PC-3 (cell line): ENCODE measurements around the gene NECAP2.
"Not testable (repeated sequence)": the region's sequence is repeated elsewhere in the genome, so short reads cannot be mapped to it uniquely, and the experiment has no call there.

ENCODE experiments used
- EZH2 ChIP-seq: fragments of 300-600 bp; sonication (generic); IDR thresholded peaks from one replicate; pipeline ENCODE4 v1.6.1; 2017; ENCODE audit warnings: antibody characterized with exemption, mild to moderate bottlenecking, low read length; ENCODE audit not compliant: unreplicated experiment
- TF ChIP-seq, protein P1 (sequence below): fragments of 300-600 bp; sonication (generic); conservative IDR thresholded peaks from 2 replicates; pipeline ENCODE4 v1.5.1; 2017; ENCODE audit warnings: antibody characterized with exemption, low read depth, mild to moderate bottlenecking, low read length

DNA sequence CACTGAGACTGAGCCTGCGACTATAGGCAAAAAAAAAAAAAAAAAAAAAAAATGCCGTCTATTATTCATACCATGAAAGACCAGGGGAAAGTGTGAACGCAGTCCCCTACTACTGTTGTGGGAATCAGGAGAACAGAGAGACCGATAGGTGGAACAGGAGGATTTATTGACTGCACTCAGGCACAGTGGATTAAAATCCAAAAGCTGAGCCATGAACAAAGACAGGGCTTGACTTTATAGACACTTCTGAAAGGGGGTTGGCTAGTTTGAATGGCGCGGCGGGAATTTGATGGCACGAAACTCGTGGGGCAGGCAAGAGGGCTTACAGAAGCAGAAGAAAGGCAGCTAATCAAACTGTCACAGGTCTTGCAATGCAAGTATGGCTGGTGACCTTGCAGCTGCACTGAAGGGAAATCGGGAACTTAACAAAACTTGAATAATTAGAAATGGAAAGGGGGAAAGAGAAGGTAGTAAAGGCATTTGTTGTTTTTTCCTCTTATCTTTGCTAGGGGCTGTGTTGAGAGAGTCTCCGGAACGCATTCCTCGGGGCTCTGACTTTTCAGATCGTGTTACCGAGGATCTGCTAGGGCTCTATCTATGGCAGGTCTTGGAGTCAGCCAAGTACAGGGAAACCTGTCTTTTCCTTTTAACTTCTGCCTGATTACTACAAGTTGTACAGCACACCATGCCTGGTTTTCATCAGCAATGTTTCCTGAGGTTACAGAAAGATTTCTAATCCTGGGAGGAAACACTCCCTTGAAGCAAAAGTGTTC lies 66.0 kb downstream of the NECAP2 start:
- TF ChIP-seq, protein P1, sequence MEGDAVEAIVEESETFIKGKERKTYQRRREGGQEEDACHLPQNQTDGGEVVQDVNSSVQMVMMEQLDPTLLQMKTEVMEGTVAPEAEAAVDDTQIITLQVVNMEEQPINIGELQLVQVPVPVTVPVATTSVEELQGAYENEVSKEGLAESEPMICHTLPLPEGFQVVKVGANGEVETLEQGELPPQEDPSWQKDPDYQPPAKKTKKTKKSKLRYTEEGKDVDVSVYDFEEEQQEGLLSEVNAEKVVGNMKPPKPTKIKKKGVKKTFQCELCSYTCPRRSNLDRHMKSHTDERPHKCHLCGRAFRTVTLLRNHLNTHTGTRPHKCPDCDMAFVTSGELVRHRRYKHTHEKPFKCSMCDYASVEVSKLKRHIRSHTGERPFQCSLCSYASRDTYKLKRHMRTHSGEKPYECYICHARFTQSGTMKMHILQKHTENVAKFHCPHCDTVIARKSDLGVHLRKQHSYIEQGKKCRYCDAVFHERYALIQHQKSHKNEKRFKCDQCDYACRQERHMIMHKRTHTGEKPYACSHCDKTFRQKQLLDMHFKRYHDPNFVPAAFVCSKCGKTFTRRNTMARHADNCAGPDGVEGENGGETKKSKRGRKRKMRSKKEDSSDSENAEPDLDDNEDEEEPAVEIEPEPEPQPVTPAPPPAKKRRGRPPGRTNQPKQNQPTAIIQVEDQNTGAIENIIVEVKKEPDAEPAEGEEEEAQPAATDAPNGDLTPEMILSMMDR, result not testable (repeated sequence)
- TF ChIP-seq EZH2, result not testable (repeated sequence)
